Thoracic aorta (tissue), 2 donors: Measurements from ENCODE around the gene PRRG1. TPM values are rescaled to one million over a fixed set of nuclear protein-coding genes. Genes with fewer than 3 reads are reported as not detected.
"Not testable (repeated sequence)": the region's sequence is repeated elsewhere in the genome, so short reads cannot be mapped to it uniquely, and the experiment has no call there.

Experiments used
- ATAC-seq: fragments of 150-250 bp; one replicate; pipeline ENCODE4 v1.8.0; 2017; ENCODE audit warnings: low read depth; ENCODE audit not compliant: insufficient number of reproducible peaks, low FRiP score
- DNase-seq: peaks from one replicate; pipeline ENCODE4 v3.0.0-alpha.2; 2020; ENCODE audit warnings: low spot score
- H3K27ac ChIP-seq, 2 donors: fragments of 200-600 bp; sonication (generic); 1 replicate in 1 of 2; 2 replicates in 1 of 2; pipeline ENCODE4 v1.5.1; 2016; ENCODE audit warnings: mild to moderate bottlenecking in 2 of 2, moderate library complexity in 2 of 2
- H3K27me3 ChIP-seq: fragments of 200-600 bp; sonication (generic); replicated peaks from 2 replicates; pipeline ENCODE4 v1.6.0; 2016; ENCODE audit warnings: mild to moderate bottlenecking; ENCODE audit not compliant: insufficient read depth
- H3K36me3 ChIP-seq: fragments of 200-600 bp; sonication (generic); one replicate; pipeline ENCODE4 v1.5.1; 2016
- H3K4me1 ChIP-seq, 2 donors: fragments of 200-600 bp; sonication (generic); 1 replicate in 1 of 2; 2 replicates in 1 of 2; pipeline versions ENCODE4 v1.5.1 to v1.6.0; 2016; ENCODE audit warnings: low read depth in 2 of 2, mild to moderate bottlenecking in 1 of 2; ENCODE audit not compliant: control insufficient read depth in 1 of 2
- H3K4me3 ChIP-seq: fragments of 200-600 bp; sonication (generic); 2 replicates; pipeline ENCODE4 v1.5.1; 2016; ENCODE audit warnings: mild to moderate bottlenecking
- H3K9me3 ChIP-seq: fragments of 200-600 bp; sonication (generic); 2 replicates; pipeline ENCODE4 v1.5.1; 2016
- CTCF ChIP-seq: fragments of 200-600 bp; sonication (generic); IDR thresholded peaks from one replicate; pipeline ENCODE4 v1.5.1; 2019; ENCODE audit warnings: antibody characterized with exemption
- total RNA-seq, 2 donors: library from RNA; depleted of rRNA; stranded (reverse); fragments of >200 nt; gene quantifications; one replicate each; pipeline versions ENCODE4 v1.1.0 to v1.2.3, GENCODE V29; 2016

Gene PRRG1
- total RNA-seq, 2 donors from 2014 or later: 7.2 to 15.2 TPM

GRCh38 chrX:37420185-37420584 lies 71.0 kb downstream of the PRRG1 start:
- Histone ChIP-seq H3K27ac (no peak overlapping the region), H3K27me3 (no peaks in the 10 kb centered on the region), H3K4me3 (no peak overlapping the region), H3K4me1 (no peaks in the 10 kb centered on the region), H3K36me3 (no peaks in the 10 kb centered on the region), H3K9me3 (no peaks in the 10 kb centered on the region)
- ATAC-seq: no peak
- TF ChIP-seq CTCF: no peak
- DNase-seq: no peak

GRCh38 chrX:37420756-37421155 lies 71.6 kb downstream of the PRRG1 start:
- no peak for ATAC-seq

GRCh38 chrX:37424000-37424429 lies 74.9 kb downstream of the PRRG1 start:
- H3K4me3 ChIP-seq: no peak overlapping the region
- no peaks in the 10 kb centered on the region for H3K4me1 ChIP-seq
- no peaks in the 10 kb centered on the region for H3K27me3 ChIP-seq
- TF ChIP-seq CTCF: no peak
- no peak overlapping the region for H3K27ac ChIP-seq
- ATAC-seq: no peak
- no peak for DNase-seq
- no peaks in the 10 kb centered on the region for H3K36me3 ChIP-seq
- no peaks in the 10 kb centered on the region for H3K9me3 ChIP-seq

More at GRCh38 chrX:37420756-37421155, 71.6 kb downstream of the PRRG1 start:
- H3K4me3 ChIP-seq: no peak overlapping the region
- no peaks in the 10 kb centered on the region for H3K9me3 ChIP-seq
- no peaks in the 10 kb centered on the region for H3K27me3 ChIP-seq
- TF ChIP-seq CTCF: no peak
- H3K4me1 ChIP-seq: no peaks in the 10 kb centered on the region
- no peak for DNase-seq
- no peaks in the 10 kb centered on the region for H3K36me3 ChIP-seq
- H3K27ac ChIP-seq: no peak overlapping the region

GRCh38 chrX:37425370-37425769 lies 76.2 kb downstream of the PRRG1 start:
- H3K4me3 ChIP-seq: no peak overlapping the region
- H3K27ac ChIP-seq: no peak overlapping the region
- TF ChIP-seq CTCF: no peak
- DNase-seq: no peak
- no peaks in the 10 kb centered on the region for H3K4me1 ChIP-seq
- no peak for ATAC-seq
- H3K27me3 ChIP-seq: no peaks in the 10 kb centered on the region
- no peaks in the 10 kb centered on the region for H3K36me3 ChIP-seq
- no peaks in the 10 kb centered on the region for H3K9me3 ChIP-seq

GRCh38 chrX:37428962-37429361 lies 79.8 kb downstream of the PRRG1 start:
- not testable (repeated sequence) for H3K27ac ChIP-seq

GRCh38 chrX:37434362-37434761 lies 85.2 kb downstream of the PRRG1 start:
- Histone ChIP-seq H3K4me1 (no peaks in the 10 kb centered on the region), H3K27ac (no peak overlapping the region), H3K9me3 (no peaks in the 10 kb centered on the region), H3K4me3 (no peak overlapping the region), H3K36me3 (no peaks in the 10 kb centered on the region), H3K27me3 (no peaks in the 10 kb centered on the region)
- ATAC-seq (no peak), DNase-seq (no peak)
- TF ChIP-seq CTCF: no peak

More at GRCh38 chrX:37428962-37429361, 79.8 kb downstream of the PRRG1 start:
- not testable (repeated sequence) for ATAC-seq, H3K9me3 ChIP-seq, H3K4me3 ChIP-seq, DNase-seq, H3K36me3 ChIP-seq, H3K27me3 ChIP-seq, H3K4me1 ChIP-seq
